Pancreas (tissue), 10 donors: Measurements from ENCODE around the gene PTK7. TPM values are rescaled to one million over a fixed set of nuclear protein-coding genes. Genes with fewer than 3 reads are reported as not detected.
A peak's percentile ranks its signal among the peaks of the same experiment; 100 is the strongest.

Experiments
- ATAC-seq, 4 donors: fragments of 200-7000 bp; cut with Tn5 transposase; one replicate each; pipeline versions ENCODE4 v1.8.0 to v1.9.1; 2020; ENCODE audit warnings: mild to moderate bottlenecking in 4 of 4, moderate library complexity in 4 of 4
- DNase-seq, 6 donors: peaks; one replicate each; pipeline ENCODE4 v3.0.0-alpha.2; 2020
- FAIRE-seq: peaks from 2 replicates; lab custom pipeline; 2012; peaks lifted over from hg19 to GRCh38; lab: Jason Lieb, UNC
- H3K27ac ChIP-seq, 4 donors: fragments of 200-600 bp; sonication (generic); 1 replicate in 3 of 4; 2 replicates in 1 of 4; pipeline versions ENCODE4 v1.5.0 to v1.8.0; 2020
- H3K27me3 ChIP-seq, 4 donors: fragments of 200-600 bp; one replicate each; pipeline ENCODE4 v1.8.0; 2021
- H3K36me3 ChIP-seq, 3 donors: fragments of 200-600 bp; sonication (generic) in 1 of 3; one replicate each; pipeline versions ENCODE4 v1.5.0 to v1.8.0; 2020 to 2021
- H3K4me1 ChIP-seq, 3 donors: fragments of 200-600 bp; one replicate each; pipeline ENCODE4 v1.8.0; 2021
- H3K4me3 ChIP-seq, 4 donors: fragments of 200-600 bp; sonication (generic) in 2 of 4; one replicate each; pipeline versions ENCODE4 v1.5.0 to v1.8.0; 2020 to 2021
- H3K9me3 ChIP-seq, 4 donors: fragments of 200-600 bp; one replicate each; pipeline ENCODE4 v1.8.0; 2021
- WGBS, 2 donors: extraction: QIAGEN DNeasy Blood & Tissue Kit; methylation state at CpG; one replicate each; pipeline ENCODE4 v1.1.7; 2013; 5-methylcytosine and 5-hydroxymethylcytosine counted together
- intact Hi-C, 3 donors: fragments of 100-400 bp; cut with DNase I; formaldehyde crosslinking; loops; one replicate each; pipeline versions ENCODE4 v1.11.1 to v1.14.2; 2022
- polyA plus RNA-seq, 2 donors: library from polyadenylated mRNA; stranded (reverse); fragments of 200-250 nt; gene quantifications; one replicate each; pipeline ENCODE4 v1.2.3, GENCODE V29; 2013
- total RNA-seq, 6 donors: library from RNA; stranded (reverse); fragmentation: NEBNext Ultra II Directional in 4 of 6; extraction: Animal tissue kit (Norgen Biotek cat#: 25700) in 4 of 6; gene quantifications; one replicate each; pipeline versions ENCODE4 v1.2.1 to v1.2.4, GENCODE V29; 2021 to 2023
- TF ChIP-seq, protein P1 (sequence below), 4 donors: fragments of 200-600 bp; sonication (generic) in 3 of 4; IDR thresholded peaks; one replicate each; pipeline versions ENCODE4 v1.5.0 to v1.8.0; 2021; ENCODE audit warnings: antibody characterized with exemption in 4 of 4
- donor health status: healthy with polysubstance abuse.
- donor health status: DM: no; HTN: no; CAD: no; lungs with moderate emphysema.
- donor health status: DM: no; HTN: no; CAD: no.
- donor health status: control.
- donor health status: control.
- donor health status: Bipolar disorder and iron deficiency.
- donor health status: DM: yes; HTN: yes; CAD: no.
- donor health status: DM: no; HTN: no; CAD: no.
- donor health status: DM: no; HTN: no; CAD: no.
- donor health status: DM: yes; HTN: yes; CAD: no.

PTK7 gene
- total and polyA plus RNA-seq, 8 donors: 9.8 to 44.2 (median 18.4) TPM

DNA sequence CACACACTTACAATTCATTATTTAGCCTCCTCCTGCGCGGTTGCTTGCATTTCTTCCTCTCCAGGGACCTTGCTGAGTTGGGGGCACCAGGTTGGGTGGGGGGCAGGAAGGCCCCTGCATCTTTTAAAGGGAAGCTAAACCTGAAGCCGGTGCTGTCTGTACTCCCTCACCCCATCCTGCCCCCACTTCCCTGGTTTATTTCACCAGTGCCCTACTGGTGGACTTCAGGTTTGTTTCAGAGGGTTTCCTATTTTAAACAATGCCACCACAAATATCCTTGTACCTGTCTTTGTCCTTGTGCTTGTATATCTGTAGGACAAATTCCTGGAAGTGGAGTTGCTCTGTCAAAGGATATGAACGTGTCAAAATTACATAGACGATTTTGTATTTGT lies 21.0 kb downstream of the PTK7 start:
- intact Hi-C loops: no loop called here
- Histone ChIP-seq H3K4me1 (peaks cover 0 to 3% (median 0%) of the 10 kb centered on the region in 3 donors), H3K4me3 (no peak overlapping the region), H3K9me3 (no peaks in the 10 kb centered on the region), H3K27me3 (no peaks in the 10 kb centered on the region), H3K27ac (peak overlapping the region in 3 of 4 donors; percentile 40 to 67 (median 60)), H3K36me3 (no peaks in the 10 kb centered on the region)
- TF ChIP-seq, protein P1, sequence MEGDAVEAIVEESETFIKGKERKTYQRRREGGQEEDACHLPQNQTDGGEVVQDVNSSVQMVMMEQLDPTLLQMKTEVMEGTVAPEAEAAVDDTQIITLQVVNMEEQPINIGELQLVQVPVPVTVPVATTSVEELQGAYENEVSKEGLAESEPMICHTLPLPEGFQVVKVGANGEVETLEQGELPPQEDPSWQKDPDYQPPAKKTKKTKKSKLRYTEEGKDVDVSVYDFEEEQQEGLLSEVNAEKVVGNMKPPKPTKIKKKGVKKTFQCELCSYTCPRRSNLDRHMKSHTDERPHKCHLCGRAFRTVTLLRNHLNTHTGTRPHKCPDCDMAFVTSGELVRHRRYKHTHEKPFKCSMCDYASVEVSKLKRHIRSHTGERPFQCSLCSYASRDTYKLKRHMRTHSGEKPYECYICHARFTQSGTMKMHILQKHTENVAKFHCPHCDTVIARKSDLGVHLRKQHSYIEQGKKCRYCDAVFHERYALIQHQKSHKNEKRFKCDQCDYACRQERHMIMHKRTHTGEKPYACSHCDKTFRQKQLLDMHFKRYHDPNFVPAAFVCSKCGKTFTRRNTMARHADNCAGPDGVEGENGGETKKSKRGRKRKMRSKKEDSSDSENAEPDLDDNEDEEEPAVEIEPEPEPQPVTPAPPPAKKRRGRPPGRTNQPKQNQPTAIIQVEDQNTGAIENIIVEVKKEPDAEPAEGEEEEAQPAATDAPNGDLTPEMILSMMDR (IDR thresholded peaks at IDR 0.05): no peak
- ATAC-seq: peak in 1 of 4 donors; percentile 22
- WGBS, 2 donors: 37 to 48% methylated on average over 5 of the region's 5 CpGs
- DNase-seq: no peak
- no peak for FAIRE-seq

DNA sequence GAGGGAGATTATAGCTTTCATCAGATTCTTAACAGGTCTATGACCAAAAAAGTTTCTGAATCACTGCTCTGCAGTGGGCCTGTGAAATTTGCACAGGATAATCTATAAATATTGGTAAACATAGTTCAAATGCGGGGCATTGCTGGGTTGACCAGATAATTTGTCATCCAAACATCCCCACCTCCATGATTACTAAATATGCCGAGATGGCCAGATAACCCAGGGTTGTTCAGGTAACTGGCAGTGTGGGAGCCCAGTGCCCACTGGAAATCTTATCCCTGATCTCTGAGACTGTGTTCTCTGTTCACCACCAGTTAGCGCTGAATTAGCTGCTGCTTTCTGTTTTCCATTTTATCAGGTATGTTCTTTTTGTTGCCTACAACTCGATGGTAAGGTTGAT lies 21.4 kb downstream of the PTK7 start:
- Histone ChIP-seq H3K27me3 (no peaks in the 10 kb centered on the region), H3K4me3 (no peak overlapping the region), H3K36me3 (no peaks in the 10 kb centered on the region), H3K27ac (peak overlapping the region in 2 of 4 donors; percentile 40 to 67), H3K9me3 (no peaks in the 10 kb centered on the region), H3K4me1 (peaks cover 0 to 3% (median 0%) of the 10 kb centered on the region in 3 donors)
- intact Hi-C loops: no loop called here
- no peak for ATAC-seq
- TF ChIP-seq, protein P1 (IDR thresholded peaks at IDR 0.05): no peak
- 70 to 78% methylated on average over 4 of the region's 4 CpGs for WGBS, 2 donors
- no peak for FAIRE-seq
- DNase-seq: no peak

DNA sequence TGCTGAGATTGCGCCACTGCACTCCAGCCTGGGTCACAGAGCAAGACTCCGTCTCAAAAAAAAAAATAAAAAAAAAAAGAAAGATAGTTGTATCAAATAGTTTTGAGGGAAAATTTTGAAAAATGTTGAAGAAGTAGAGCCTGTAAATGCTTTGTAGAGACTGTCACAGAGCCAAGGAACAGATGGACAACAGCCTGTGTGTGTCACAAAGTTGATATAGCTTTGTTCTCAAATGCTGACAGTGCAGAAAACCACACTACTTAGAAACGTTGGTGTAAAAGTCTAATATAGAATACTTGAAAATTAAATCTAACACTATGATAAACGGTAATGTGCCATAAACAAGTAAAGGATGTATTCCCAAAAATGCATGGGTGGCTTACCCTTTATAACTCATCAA lies 25.4 kb downstream of the PTK7 start:
- FAIRE-seq: no peak
- Histone ChIP-seq H3K36me3 (no peaks in the 10 kb centered on the region), H3K27me3 (no peaks in the 10 kb centered on the region), H3K4me1 (no peaks in the 10 kb centered on the region), H3K4me3 (no peak overlapping the region), H3K9me3 (no peaks in the 10 kb centered on the region), H3K27ac (no peak overlapping the region)
- no peak for ATAC-seq
- no peak for DNase-seq
- TF ChIP-seq, protein P1 (IDR thresholded peaks at IDR 0.05): no peak
- intact Hi-C loops: no loop called here
- WGBS, 2 donors: 72 to 80% methylated on average over 4 of the region's 4 CpGs

DNA sequence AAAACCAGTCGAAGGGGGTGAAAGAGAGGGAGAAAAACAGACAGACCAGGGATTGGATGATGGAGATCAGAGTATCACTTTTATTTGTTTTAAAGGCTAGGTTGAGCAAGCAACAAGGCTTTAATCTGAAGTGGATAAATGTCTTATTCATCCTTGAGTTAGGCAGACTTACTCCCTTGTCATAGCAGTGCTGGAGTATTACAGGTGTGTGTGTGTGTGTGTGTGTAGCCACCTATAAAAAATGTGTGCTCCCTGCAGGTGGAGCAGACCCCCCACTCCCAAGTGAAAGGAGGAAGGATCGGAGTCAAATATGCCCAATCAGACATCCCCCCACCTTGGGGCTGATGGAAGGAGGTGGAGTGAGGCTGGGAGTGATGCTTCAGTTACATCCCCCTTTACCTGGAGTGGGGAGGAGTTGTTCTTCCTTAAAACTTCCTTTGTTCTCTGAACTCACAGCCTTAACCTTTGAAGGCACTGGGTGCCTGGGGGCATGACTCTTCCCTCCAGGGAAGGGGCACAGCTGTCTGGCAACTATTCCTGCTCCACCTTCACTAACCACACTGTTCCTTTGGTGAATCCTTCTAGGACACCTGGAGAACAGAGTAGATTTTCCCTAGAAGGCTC lies 27.3 kb downstream of the PTK7 start:
- no peak overlapping the region for H3K27ac ChIP-seq
- intact Hi-C loops: no loop called here
- DNase-seq (no peak), ATAC-seq (no peak), FAIRE-seq (no peak)
- TF ChIP-seq, protein P1 (IDR thresholded peaks at IDR 0.05): no peak
- H3K9me3 ChIP-seq: no peaks in the 10 kb centered on the region
- no peak overlapping the region for H3K4me3 ChIP-seq
- H3K27me3 ChIP-seq: no peaks in the 10 kb centered on the region
- WGBS, 2 donors: 74 to 85% methylated on average over 2 of the region's 2 CpGs
- H3K4me1 ChIP-seq: no peaks in the 10 kb centered on the region
- no peaks in the 10 kb centered on the region for H3K36me3 ChIP-seq

DNA sequence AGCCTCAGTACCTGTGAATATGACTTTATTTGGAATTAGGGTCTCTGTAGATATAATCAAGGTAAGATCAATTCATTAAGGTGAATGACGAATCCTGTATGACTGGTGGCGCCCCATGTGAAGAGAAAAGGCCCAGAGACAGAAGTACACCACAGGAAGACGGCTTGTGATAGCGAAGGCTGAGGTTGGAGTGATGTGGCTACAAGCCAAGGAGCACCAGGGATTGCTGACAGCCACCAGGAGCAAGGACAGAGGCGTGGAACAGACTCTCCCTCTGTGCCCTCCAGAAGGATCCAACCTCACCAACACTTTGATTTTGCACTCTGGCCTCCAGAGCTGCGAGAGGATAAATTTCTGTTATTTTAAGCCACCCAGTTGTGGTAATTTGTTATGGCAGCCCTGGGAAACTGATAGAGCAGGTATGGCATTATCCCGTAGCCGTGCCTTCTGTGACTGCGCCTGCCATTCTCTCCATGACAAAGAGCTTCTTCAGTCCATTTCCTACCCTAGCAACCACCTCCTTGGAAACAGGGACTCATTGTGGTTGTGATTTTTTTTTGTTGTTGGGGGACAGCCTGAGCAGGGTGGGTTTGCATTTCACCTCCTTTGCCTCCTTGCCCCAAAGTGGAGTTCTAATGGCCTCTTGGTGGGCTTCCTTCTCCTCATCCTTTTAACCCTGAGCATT lies 29.6 kb downstream of the PTK7 start:
- DNase-seq: no peak
- TF ChIP-seq, protein P1 (IDR thresholded peaks at IDR 0.05): no peak
- no peak for FAIRE-seq
- Histone ChIP-seq H3K4me1 (no peaks in the 10 kb centered on the region), H3K4me3 (no peak overlapping the region), H3K36me3 (no peaks in the 10 kb centered on the region), H3K9me3 (no peaks in the 10 kb centered on the region), H3K27me3 (no peaks in the 10 kb centered on the region), H3K27ac (no peak overlapping the region)
- intact Hi-C loops: no loop called here
- no peak for ATAC-seq
- WGBS, 2 donors: 91 to 92% methylated on average over 9 of the region's 9 CpGs
